HG02798 (cell line): Measurements from ENCODE around the gene LMNTD2.
"Not testable (repeated sequence)": the region's sequence is repeated elsewhere in the genome, so short reads cannot be mapped to it uniquely, and the experiment has no call there.

Experiments used
- ATAC-seq: cut with Tn5 transposase; IDR thresholded peaks from one replicate; pipeline ENCODE4 v1.9.1; 2021; ENCODE audit warnings: mild to moderate bottlenecking; ENCODE audit not compliant: unreplicated experiment, poor library complexity

LMNTD2 gene

GRCh38 chr11:516918-517685 is 43.4 kb downstream of the LMNTD2 start:
- ATAC-seq = not testable (repeated sequence)

GRCh38 chr11:516400-516799 is 44.1 kb downstream of the LMNTD2 start:
- no peak for ATAC-seq

GRCh38 chr11:515131-515530 is 45.4 kb downstream of the LMNTD2 start:
- no peak for ATAC-seq

GRCh38 chr11:514606-515005 is 45.9 kb downstream of the LMNTD2 start:
- no peak for ATAC-seq

GRCh38 chr11:512761-513595 is 47.6 kb downstream of the LMNTD2 start:
- ATAC-seq = no peak

GRCh38 chr11:508956-509355 is 51.6 kb downstream of the LMNTD2 start:
- ATAC-seq = no peak

GRCh38 chr11:507727-508515 is 52.6 kb downstream of the LMNTD2 start:
- ATAC-seq = no peak

GRCh38 chr11:506995-507726 is 53.4 kb downstream of the LMNTD2 start, which contains the start of gene RNH1:
Gene RNH1 (minus strand): TSS chr11:507242. CDS start chr11:502162, 5,080 bp downstream.
- peak; percentile 58 for ATAC-seq

GRCh38 chr11:506238-506994 is 54.1 kb downstream of the LMNTD2 start:
- ATAC-seq = peak; percentile 80

- no peak for ATAC-seq
Measured at GRCh38 chr11:504994-505344, 55.6 kb downstream of the LMNTD2 start.
